NK-92 (cell line): ENCODE data around the gene HEATR5A.
"Not testable (repeated sequence)": the region's sequence is repeated elsewhere in the genome, so short reads cannot be mapped to it uniquely, and the experiment has no call there.

Source experiments
- DNase-seq: peaks from one replicate; lab custom pipeline; 2025; ENCODE audit not compliant: unreplicated experiment; lab: John Stamatoyannopoulos, UW

HEATR5A gene

GRCh38 chr14:31286456-31287293 is 133.7 kb downstream of the HEATR5A start:
- DNase-seq: no peak

- no peak for DNase-seq
These were observed 136.6 kb downstream of the HEATR5A start for GRCh38 chr14:31283578-31284252.

- DNase-seq: no peak
These were observed 137.2 kb downstream of the HEATR5A start for GRCh38 chr14:31283153-31283552.

GRCh38 chr14:31280871-31281220 is 139.5 kb downstream of the HEATR5A start:
- no peak for DNase-seq

- no peak for DNase-seq
These were observed 140.0 kb downstream of the HEATR5A start for GRCh38 chr14:31280132-31280870.

GRCh38 chr14:31278883-31279282 is 141.5 kb downstream of the HEATR5A start:
- no peak for DNase-seq

- no peak for DNase-seq
These were observed 143.3 kb downstream of the HEATR5A start for GRCh38 chr14:31277085-31277484.

GRCh38 chr14:31276417-31276816 is 143.9 kb downstream of the HEATR5A start:
- not testable (repeated sequence) for DNase-seq

GRCh38 chr14:31275731-31276130 is 144.6 kb downstream of the HEATR5A start:
- no peak for DNase-seq

- DNase-seq: no peak
These were observed 148.7 kb downstream of the HEATR5A start for GRCh38 chr14:31271648-31272047.

GRCh38 chr14:31270196-31270772 is 150.1 kb downstream of the HEATR5A start:
- no peak for DNase-seq

- DNase-seq: no peak
These were observed 150.6 kb downstream of the HEATR5A start for GRCh38 chr14:31269634-31270195.

GRCh38 chr14:31268216-31268615 is 152.1 kb downstream of the HEATR5A start:
- DNase-seq: no peak

GRCh38 chr14:31266437-31267331 is 153.7 kb downstream of the HEATR5A start:
- DNase-seq: no peak

GRCh38 chr14:31265701-31266398 is 154.5 kb downstream of the HEATR5A start:
- no peak for DNase-seq

- DNase-seq: no peak
These were observed 156.7 kb downstream of the HEATR5A start for GRCh38 chr14:31263485-31264133.

- DNase-seq: no peak
These were observed 158.3 kb downstream of the HEATR5A start for GRCh38 chr14:31261859-31262731.

- DNase-seq: no peak
These were observed 158.9 kb downstream of the HEATR5A start for GRCh38 chr14:31261523-31261858.
